GM20431 (cell line): ENCODE results near the gene ANKRD44.

Source experiments
- in situ Hi-C: fragments of 300-500 bp; cut with MseI, MboI; formaldehyde crosslinking; loops from one replicate; pipeline ENCODE4 v1.15.0; 2020; ENCODE audit warnings: low sequenced_read_pairs; ENCODE audit not compliant: unreplicated experiment

ANKRD44 gene

DNA sequence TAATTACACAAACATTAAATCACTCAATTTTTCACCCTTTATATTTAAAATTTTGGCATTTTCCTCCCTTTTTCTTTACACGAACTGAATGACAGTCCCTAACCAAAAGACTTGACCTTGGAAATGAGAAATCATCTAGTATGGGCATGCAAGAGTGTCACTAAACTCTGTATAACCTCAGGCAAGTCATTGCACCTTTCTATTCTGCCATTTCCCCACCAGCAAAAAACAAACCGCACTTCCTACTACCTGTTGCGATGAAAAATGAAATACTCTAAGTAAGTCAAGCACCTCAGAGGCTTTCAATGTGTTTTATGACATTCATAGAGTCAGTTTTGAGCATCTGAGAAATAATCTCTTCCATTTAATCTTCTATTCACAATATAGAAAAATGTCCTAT lies 44.1 kb downstream of the ANKRD44 start:
- in situ Hi-C loops = no loop called here

DNA sequence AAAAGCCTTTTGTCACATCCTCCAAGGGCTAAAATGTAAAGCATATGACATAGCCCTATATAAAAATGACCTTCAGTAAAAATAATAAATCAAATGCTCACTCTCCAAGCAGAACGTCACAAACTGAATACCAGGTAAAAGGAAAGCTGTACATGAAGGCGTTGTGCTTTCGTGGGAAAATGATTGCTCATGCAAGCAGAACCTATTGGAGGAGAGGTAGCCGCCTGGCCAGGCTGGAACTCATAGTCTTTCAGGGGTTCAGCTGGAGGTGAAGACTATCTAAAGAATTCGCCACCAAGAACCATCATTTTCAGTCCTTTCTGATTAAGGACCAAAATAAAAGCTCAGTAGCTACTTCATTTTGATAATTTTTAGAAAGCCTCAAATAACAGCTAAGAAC lies 44.7 kb downstream of the ANKRD44 start:
- in situ Hi-C loops = no loop called here

DNA sequence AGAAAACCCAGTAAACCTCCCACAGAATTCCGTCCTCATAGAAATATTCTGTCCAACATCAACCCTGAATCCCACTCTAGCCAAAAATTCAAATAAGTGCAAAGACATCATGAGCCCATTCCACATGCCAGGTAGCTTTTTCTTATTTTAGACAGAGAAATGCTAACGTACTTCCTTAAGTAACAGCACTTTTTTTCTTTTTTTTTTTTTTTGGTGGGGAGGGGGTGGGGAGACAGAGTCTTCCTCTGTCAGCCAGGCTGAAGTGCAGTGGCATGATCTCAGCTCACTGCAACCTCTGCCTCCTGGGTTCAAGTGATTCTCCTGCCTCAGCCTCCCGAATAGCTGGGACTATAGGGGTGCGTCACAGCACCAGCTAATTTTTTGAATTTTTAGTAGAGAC lies 45.5 kb downstream of the ANKRD44 start:
- in situ Hi-C loops = no loop called here

DNA sequence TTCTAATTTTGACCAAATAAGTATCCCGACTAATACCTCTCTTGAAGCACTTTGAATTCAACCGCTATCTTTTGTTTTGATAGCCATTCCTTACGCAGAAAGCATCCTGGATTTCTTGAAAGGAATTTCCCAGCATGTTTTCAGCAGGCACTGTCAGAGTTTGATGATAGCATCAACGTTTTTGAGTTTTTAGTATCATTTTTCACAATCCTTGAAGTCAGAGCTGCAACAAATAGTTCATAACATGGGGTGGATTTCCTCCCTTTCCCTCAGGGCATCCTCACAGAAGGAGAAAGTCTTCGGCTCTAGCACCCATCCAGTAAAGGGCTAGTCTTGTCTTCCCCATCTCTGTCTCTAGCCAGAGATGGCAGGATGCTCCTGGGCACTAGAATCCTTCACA lies 46.2 kb downstream of the ANKRD44 start:
- in situ Hi-C loops = no loop called here

DNA sequence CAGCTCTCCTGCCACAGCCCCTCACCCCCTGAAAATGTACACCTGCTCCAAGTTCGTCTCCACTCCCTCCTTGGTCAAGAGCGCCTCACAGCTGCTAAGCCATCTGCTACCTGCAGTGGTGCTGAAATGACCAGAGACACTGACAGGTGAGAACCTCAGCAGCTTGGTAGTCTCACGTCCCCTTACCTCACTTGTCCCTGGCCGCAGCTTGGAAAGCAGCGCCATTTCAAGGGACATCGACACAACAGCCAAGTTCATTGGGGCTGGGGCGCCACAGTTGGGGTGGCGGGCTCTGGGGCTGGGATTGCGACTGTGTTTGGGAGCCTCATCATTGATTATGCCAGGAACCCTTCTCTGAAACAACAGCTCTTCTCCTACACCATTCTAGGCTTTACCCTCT lies 47.5 kb downstream of the ANKRD44 start:
- in situ Hi-C loops = no loop called here

DNA sequence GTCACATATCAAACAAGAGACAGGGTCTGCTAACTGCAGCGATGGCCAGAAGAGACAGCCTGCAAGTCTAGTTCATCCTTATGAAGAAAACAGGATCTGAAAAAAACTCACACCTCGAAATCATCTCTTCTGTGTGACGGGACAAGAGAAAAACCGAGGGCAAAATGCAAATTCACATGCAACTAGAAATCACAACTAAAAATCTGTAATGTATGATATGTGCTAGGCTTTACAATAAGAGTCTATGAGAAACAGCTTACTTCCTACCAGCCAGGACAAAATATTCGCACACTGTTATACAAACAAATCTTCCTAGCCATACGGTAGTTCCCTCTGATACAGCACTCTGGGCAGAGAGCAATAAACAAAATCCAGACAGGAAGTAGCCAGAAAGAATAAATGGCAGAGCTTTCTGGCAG lies 48.8 kb downstream of the ANKRD44 start:
- in situ Hi-C loops = no loop called here

DNA sequence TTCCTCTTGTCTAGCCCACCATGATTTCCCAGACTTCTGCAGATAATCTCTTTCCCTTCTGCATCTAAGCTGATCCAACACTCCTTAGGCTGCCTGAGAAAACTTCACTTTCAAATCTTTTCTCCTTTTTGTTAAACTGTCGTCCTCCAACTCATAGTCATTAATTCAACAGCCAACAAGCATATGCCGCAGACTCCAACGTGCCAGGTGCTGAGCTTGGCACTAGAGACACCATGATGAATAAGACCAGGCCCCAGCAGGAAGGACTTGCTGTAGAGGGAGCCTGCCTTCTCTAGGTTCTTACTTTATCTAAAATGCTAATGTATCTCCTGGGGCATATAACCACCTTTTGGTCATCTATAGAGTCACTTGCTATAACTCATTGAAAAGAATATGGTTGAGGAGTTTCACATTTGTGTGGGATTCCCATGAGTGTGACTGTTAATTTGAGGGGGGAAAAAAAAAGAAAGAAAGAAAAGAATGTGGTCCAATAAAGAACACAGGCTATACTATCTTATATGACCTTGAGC lies 51.0 kb downstream of the ANKRD44 start:
- in situ Hi-C loops = no loop called here

DNA sequence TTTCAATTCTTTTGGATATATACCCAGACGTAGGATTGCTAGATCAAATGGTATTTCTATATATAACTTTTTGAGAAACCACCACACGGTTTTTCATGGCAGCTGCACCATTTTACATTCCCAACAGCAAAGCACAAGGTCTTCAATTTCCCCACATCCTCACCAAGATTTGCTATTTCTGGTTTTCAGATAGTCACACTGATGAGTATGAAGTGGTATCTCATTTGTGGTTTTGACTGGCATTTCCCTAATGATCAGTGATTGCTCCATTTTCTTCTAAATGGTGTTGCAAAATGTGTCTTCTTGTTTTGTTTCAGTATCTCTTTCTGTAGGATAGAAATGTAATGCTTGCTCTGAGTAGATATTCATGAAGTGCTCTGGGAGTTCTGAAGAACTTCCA lies 52.0 kb downstream of the ANKRD44 start:
- in situ Hi-C loops = no loop called here

DNA sequence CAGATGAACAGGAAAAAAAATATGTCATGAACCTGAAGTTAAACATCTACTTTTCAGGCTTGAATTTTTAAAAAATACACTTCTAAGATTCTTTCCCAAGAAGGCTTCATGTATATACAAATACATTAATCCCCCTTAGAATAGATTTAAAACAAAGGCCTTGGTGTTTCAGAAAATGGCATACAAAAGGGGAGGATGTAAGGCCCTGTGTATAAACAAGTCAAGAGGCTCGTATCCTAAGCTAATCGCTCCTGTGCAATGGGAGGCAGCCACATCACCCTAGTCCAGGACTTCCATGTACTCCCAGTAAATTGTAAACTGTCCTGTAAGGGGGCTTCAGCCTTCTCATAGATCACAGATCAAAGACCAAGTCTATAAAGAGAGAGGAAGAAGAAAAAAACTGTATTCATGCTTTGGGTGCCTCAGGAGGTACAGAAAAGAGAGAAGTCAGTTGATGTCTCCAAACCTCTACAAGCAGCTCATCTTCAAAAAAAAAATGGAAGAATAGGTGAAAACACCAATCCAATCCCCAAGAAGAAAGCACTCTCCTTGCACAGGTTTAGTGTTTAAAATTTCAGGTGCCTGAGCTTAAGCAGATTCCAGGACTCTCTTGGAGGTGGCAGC lies 53.9 kb downstream of the ANKRD44 start:
- in situ Hi-C loops = no loop called here

DNA sequence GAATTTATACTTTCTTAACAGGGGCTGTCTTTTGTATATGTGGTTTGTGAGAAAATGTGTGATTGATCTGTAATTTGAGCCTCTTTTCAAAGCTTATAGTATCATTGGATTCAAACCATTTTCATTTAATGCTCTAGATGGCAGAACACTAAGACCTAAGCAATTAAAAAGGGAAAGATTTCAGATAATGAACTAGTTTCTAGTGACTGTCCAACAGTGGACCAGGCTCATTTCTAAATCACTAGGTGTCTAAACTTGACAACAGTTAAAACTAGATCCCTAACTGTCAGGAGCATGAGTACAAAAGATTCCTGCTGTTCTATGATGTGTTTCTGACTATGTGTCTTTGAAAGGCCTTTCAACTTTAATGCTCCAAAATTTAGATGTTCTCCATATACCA lies 54.6 kb downstream of the ANKRD44 start:
- in situ Hi-C loops = no loop called here

DNA sequence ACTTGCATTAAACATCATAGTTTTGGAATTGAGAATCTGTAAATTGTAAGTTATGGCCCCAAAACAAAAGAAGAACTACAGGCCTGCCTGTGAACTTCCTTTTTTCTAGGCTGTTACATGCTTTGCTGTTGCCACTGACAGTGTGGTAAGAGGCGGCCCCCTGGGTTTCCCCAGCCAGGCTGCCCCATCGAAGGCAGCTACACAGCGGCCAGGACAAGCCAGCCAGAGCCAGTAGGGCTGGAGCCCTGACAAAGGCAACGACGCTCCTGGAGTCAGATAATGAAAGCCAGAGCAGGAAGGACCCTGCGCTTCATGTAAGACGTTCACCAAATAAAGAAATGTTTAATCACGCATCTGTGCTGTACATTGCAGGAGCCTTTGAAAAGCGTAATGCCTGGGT lies 55.0 kb downstream of the ANKRD44 start:
- in situ Hi-C loops = no loop called here

DNA sequence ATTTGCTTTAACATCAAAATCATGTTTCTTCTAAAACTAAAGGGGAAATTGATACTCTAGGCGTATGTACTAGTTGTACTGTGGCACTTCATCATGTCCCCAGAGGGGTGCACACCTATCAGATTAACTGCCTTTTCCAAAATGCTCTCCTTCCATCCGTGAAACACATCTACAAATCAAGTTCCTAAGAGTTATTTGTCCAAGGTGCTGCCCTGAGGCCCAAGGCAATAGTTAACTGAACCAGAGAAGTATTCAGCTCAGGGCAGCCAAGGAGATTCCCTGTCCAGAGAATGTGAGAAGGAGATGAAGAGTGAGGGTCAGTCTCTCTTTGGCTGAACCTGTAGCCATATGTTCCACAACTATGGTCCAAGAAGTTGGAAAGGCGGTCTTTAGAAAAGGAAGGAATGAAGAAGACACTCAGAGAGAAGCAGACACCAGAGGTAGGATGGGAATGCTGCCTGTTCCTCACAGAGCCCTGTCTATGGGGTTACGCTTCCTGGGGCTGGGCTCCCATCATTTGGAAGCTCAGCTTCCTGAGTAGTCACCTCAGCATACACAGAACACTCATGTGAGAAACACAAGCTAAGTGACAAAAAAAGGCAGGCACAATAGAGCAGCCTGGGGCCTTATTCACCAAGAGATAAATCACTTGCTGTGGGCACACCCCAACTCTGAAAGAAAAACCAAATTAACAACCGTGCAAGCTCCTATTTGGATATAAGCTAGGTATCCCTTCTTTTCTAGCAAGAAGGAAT lies 55.6 kb downstream of the ANKRD44 start:
- in situ Hi-C loops = no loop called here

DNA sequence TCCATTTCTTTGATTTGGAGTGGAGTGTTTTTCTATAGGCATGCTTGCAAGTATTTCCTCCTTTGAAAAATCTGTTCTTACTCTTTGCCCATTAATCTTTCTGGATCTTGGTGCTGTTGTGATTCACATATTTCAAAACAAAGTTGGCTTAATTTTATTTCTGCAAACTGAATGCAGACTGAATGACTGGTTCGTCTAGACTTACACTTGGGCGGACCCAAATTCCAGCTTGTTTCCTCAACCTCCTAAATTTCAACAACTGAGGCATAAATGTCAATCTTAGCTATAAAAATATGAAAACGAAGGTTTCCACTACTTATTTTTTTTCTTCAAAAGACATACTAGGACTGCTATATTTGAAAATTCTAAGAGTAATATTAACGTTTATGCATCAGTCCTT lies 59.0 kb downstream of the ANKRD44 start:
- in situ Hi-C loops = no loop called here

DNA sequence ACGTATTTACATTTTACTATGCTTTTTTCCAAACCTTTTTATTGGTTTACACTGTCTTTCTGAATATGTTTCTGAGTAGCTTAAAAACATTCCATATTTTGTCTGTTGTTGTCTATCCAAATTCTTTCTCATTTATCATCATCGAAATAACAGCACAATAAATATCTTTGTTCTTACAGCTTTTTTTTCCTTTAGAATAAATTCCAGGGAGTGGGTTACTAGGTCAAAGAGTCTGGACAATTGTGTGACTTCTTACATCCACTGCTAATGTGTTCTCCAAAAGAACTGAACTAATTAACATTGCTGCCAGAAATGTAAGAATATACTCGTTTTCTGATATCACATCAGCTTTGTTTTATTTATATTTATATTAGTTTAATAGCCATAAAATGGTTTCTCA lies 59.4 kb downstream of the ANKRD44 start:
- in situ Hi-C loops = no loop called here

DNA sequence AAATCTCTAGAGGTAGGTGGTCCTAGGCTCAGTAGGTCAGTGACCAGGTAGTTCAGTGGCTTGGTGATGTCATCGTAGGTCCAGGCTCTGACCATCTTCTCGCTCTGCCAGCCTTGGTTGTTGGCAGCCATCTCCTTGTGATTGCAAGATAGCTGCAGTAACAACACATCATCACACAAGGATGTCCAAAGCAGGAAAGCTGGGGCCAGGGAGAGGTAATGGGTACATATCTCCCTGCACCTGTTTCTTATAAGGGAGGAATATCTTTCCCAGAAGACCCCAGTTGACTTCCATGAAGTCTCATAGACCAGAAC lies 60.5 kb downstream of the ANKRD44 start:
- in situ Hi-C loops = no loop called here

DNA sequence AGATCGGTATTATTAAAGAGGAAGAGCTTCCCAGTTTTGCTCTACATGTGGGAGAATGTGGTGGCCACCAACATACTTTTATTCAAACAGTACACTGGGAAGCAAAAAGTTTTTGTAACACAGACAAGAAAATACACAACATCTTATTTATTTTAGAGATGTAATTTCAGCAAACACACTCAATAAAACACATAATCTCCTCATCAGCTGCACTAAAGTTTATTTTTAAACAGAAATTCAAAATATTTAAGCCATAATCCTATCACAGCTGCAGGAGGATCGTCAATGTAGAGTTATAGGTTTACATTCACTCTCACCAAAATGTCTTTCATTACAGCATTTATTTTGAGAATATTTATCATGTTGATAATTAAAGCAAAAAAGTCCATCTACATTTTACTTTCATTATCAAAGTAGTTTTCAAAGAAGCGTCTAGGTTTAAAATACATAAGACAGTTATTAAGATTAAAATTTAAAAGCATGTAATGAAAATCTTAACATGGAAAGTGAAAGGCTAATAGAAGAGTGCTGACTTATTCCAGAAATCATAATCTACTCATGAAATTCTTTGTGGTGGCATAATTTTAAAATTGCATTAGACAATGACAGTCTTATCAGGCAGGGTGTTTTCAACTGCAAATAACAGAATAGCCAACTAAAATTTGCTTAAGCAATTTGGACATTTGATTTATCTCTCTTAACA lies 61.0 kb downstream of the ANKRD44 start:
- in situ Hi-C loops = no loop called here

DNA sequence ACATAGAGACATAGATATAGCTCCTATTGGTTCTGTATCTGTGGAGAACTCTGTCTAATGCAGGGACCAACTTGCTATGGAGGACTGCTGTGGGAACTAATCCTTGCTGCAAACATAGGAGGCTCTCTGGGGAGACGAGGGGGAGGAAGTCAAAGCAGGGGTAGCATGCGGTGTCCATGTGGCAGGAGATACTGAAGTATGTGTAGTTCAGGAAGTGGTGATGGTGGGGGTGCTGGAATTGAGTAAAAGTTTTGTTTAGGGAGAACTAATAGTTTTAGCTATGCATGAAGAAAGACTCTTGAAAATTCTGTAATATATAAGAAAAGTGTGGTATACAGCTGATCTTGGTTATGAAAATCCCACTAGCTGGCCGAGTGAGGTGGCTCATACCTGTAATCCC lies 62.0 kb downstream of the ANKRD44 start:
- in situ Hi-C loops = no loop called here

DNA sequence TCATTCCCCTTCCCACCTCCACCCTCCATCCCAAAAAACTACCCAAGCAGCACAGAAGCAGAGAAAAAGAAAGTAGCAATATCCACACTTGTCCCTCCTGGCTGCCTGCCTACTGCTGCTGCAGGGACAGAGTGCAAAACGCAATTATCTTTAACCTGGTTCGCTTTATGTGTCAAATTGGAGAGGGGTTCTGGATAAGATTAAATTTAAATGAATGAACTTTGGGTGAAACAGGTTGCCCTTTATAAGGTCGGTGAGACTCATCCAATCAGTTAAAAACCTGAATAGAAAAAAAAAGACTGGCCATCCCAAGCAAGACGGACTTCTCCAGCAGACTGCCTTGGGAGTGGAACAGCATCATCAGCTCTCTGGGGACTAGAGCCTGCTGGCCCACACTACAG lies 62.6 kb downstream of the ANKRD44 start:
- in situ Hi-C loops = no loop called here

DNA sequence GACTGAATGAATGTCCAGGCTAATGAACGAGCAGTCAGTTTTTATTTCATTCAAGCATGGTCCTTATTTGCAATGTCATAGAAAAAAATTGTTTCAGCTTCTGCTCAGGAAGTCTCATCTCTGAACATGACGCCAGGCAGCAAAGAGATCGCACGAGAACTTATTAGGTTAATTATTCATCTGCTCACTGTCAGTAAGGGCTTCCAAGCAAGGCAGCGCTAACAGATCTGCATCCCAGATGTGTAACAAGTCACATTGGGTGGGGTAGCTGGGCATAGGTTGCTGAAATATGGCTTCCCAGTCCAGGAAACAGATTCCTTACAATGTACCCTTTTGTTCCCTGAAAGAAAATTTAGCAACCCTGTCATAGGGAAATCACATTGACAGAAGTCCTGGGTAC lies 63.5 kb downstream of the ANKRD44 start:
- in situ Hi-C loops = no loop called here

DNA sequence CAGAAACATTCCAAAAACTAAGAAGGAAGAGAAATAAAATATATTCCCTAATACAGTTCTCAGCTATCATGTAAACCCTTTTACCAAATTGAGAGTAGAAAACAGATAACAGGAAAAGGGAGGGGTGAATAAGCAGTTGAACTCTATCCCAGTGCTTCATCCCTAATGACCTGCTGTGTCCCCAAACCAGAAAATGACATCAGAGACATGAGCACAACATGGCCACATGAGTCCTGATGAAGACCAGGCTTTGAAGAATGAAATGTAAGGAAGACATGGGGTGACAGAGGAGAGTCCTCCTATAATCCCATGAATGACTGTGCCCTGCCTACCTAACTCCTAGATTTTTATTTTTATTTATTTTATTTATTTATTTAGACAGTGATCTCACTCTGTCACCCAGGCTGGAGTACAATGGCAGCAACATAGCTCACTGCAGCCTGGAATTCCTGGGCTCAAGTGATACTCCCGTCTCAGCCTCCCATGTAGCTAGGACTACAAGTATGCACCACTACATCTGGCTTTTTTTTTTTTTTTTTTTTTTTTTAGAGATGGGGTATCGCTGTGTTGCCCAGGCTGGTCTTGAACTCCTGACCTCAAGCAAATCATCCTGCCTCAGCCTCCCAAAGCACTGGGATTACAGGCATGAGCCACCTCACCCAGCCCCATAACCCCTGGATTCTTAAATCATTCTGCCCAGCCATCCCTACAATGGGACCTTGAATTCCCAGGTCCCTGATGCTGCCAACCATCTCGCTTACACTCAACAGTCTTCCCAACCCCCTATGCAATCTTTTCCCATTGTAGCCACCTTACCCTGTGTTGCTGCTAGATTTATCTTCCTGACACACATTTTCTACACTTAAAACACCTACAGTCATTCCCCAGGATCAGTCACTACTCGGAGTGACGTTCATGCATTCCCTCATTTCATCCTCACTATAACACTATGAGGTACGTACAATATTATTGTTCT lies 64.5 kb downstream of the ANKRD44 start:
- in situ Hi-C loops = no loop called here
